ENCODE results near the gene NEK7.
"Not testable (repeated sequence)": the region's sequence is repeated elsewhere in the genome, so short reads cannot be mapped to it uniquely, and the experiment has no call there.

Gene NEK7

GRCh38 chr1:198291036-198291435 is 134.2 kb downstream of the NEK7 start:
- no peak for DNase-seq (ENCODE audit: low spot score)

DNA sequence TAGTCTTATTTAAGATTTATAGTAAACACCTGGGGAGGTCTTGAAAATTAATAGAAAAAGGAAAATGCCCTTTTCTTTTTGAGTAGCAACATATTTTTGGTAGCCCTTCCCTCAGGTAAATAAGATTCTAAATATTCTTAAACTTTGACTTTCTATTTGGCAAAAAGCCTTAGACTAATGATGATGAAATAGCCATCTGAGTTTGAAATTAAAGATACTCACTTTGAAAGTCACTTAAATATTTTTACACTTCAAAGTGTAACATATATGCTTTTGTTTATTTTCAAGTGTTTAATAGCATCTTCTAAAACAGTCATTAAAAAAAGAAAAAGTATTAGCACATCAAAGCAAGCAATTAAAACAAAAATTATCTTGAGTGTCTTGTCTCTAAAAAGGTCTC is 135.1 kb downstream of the NEK7 start:
- DNase-seq (ENCODE audit: low spot score), result no peak

DNA sequence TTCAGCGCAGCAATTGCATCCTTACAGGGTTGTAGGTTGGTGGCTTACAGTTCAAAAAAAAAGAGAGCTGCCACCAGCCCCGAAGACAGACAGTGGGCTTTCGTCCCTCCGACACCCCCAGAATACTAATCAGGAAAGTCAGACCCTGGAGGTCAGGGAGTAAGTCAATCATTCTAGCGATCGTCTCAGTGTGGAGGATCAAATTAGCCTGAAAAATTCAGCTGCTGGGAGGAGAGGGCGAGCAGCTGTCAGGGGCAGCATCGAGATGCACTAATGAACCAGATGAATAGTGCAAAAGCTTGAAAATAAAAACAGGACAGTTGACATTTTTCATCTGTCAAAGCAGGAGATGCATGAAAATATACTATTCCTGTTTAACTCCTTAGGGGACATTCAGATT is 138.4 kb downstream of the NEK7 start:
- no peak for DNase-seq (ENCODE audit: low spot score)

- no peak for DNase-seq (ENCODE audit: low spot score)
Observed at GRCh38 chr1:198295971-198296370, 139.2 kb downstream of the NEK7 start.

DNA sequence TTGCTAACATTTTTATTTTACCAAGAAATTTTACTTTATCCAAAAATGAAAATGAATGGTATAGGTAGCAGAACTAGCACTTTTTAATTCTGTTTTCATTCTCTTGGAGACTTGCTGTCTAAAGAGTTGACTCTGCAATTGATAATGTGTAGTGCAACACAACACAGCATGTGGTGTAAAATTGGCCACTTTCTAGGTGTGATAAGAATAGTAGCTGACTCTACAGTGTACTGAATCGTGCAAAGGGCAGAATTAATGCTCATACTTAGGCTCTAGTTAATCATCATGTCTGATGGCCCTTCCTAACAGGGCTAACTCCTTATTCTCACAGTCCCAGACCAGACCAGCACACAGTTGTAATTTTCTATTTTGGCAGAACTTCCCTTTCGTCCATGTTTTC is 140.5 kb downstream of the NEK7 start:
- DNase-seq (ENCODE audit: low spot score), result no peak

- DNase-seq (ENCODE audit: low spot score), result no peak
Observed at GRCh38 chr1:198298640-198299039, 141.8 kb downstream of the NEK7 start.

DNA sequence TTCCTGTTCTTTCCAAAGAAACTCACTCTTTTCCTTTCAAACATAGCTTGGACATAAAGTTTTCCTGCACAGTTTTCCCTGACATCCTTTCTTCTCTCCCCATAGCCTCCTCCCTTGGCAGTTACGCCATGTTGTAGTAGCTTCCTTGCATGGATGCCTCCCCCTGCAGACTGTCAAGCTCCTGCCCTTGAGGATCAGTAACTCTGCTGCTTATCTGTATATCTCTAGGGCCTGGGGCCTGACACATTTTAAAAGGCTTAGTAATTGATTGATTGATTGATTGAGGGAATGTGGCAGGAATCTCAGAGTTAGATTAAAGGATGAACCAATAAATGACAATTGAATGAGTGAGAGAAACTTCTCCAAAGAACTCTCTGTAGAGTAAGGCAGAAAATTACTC is 143.7 kb downstream of the NEK7 start:
- DNase-seq (ENCODE audit: low spot score), result no peak

DNA sequence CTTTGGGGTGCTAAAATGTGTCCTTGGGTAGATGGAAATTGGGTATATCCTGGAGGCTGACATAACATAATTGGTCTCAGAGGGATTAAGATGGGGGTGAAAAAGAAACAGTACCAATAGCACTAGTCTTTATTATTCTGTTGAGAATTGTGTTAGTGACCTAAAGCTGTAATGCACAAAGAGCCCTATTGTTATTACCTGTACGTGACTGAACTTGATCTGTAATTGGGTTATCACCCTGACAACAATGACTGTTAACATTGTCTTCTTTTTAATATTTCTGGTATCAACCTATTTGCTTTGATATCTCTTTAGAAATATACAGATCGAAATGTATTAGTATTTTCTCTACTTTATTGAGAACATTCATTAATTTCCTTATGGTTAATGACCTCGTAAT is 147.6 kb downstream of the NEK7 start:
- DNase-seq (ENCODE audit: low spot score), result no peak

GRCh38 chr1:198314817-198315216 is 158.0 kb downstream of the NEK7 start:
- DNase-seq (ENCODE audit: low spot score), result not testable (repeated sequence)

- DNase-seq (ENCODE audit: low spot score), result not testable (repeated sequence)
Observed at GRCh38 chr1:198315331-198315730, 158.5 kb downstream of the NEK7 start.

- DNase-seq (ENCODE audit: low spot score), result no peak
Observed at GRCh38 chr1:198316546-198317100, 159.8 kb downstream of the NEK7 start.

DNA sequence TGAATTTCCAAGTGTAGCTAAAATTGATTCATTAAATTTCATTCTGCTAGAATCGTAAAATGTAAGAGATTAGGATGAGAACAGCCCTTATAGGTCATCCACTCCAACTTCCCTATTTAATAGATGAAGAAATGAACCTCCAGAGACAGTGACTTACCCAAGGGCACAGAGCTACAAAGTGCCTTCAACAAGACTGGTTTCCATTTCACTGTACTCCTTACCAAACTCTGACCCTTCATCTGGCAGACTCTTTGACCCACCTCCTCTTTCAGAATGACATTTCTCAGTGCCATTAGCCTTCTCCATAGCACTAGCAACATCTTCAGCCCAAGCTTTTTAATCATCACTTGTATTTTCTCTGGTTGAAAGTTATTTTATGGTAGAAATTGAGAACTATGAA is 161.3 kb downstream of the NEK7 start:
- DNase-seq (ENCODE audit: low spot score), result no peak

DNA sequence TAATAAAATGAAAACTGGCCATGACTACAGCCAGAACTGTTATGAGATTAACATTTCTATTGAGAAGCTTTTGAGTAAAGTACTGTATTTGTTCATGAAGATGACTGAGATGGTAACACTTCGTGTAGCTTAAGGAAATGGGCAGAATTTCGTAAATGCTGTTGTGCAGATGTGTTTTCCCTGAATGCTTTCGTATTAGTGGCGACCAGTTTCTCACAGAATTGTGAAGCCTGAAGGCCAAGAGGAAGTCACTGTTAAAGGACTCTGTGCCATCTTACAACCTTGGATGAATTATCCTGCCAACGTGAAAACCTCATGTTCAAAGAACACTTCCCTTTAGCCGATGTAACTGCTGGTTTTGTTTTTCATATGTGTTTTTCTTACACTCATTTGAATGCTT is 164.0 kb downstream of the NEK7 start:
- no peak for DNase-seq (ENCODE audit: low spot score)

- no peak for DNase-seq (ENCODE audit: low spot score)
Observed at GRCh38 chr1:198326232-198326631, 169.4 kb downstream of the NEK7 start.

DNA sequence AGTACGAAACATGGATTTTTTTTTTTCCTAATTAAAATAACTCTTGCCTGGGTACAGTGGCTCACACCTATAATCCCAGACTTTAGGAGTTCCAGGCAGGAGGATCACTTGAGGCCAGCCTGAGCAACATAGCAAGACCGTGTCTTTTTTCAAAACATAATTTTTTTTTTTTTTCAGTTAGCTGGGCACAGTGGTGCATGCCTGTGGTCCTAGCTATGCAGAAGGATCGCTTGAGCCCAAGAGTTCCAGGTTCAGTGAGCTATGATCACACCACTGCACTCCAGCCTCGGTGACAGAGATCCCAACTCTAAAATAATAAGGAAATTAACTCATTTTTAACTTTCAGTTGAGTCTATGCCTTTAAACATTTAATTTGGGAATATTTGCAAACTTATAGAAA is 170.1 kb downstream of the NEK7 start:
- no peak for DNase-seq (ENCODE audit: low spot score)

DNA sequence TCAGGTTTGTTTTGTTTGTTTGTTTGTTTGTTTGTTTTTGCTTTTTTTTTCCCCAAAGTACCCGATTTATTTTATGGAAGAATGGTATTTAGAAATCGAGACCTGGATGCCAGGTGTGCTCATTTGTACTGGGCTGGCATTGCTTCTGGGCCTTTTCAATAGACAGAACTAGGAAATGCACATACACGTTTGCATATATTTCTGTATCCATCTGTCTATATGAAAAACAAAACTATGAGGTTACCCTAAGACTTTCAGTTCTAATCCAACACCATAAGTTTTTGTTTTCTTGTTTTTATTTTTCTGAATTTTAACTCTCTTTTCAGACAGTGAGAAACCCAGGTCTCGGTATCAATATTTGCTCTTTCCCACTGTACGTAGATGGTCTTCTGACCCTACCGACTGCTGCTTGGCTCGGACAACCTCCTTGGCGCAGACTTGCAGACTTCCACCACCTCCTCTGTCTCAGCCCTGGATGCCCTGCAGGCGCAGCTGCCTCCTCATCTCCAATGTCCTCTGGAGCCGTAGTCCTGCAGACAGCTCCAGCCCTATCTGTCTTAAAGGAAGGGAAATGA is 171.7 kb downstream of the NEK7 start:
- DNase-seq (ENCODE audit: low spot score), result no peak

- DNase-seq (ENCODE audit: low spot score), result no peak
Observed at GRCh38 chr1:198330982-198331615, 174.3 kb downstream of the NEK7 start.

DNA sequence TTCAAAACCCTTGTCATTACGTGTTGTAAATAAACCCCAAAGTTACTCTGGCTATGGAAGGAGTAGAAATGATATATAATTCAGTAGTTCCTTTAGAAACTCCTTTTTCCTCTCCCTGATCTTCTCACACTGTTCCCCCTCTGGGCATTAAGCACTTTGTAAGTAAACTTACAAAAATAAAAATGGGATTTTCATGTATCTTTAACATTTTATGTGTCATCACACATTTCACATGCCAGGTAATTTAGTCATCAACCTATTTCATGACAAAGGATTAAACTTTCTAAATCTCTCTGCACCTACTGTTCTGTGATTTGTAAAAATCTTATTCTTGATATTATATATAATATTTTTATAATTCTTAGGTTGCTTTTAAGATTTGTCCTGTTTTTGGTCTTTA is 176.9 kb downstream of the NEK7 start:
- no peak for DNase-seq (ENCODE audit: low spot score)

DNA sequence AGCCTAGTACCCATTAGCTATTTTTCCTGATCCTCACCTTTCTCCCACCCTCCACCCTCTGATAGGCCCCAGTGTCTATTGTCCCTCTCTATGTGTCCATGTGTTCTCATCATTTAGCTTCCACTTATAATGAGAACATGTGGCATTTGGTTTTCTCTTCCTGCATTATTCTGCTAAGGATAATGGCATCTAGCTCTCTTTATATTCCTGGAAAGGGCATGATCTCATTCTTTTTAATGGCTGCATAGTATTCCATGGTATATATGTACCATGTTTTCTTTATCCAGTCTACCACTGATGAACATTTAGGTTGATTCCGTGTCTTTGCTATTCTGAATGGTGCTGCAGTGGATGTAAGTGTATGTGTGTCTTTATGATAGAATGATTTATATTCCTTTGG is 178.9 kb downstream of the NEK7 start:
- no peak for DNase-seq (ENCODE audit: low spot score)

GRCh38 chr1:198337886-198338285 is 181.1 kb downstream of the NEK7 start:
- no peak for DNase-seq (ENCODE audit: low spot score)

DNA sequence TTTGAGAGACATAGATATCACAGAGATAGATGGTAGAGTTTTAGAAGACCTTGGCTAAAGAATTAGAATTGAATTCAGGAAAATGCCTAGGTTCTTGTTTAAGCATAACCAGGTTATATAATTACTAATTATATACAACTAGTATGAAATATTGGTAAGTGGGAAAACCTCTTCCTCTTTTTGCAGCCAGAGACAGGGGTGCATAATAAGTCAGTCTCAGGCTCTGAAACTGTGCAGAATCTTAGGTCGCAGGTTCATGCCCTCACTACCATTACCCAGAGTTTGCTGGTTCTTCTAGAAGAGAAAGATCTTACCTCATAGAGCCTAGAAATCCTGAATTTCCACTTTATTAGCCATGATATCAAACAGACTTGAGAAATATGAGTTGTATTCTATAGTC is 183.3 kb downstream of the NEK7 start:
- DNase-seq (ENCODE audit: low spot score), result no peak

GRCh38 chr1:198346178-198346577 is 189.4 kb downstream of the NEK7 start:
- DNase-seq (ENCODE audit: low spot score), result no peak

DNA sequence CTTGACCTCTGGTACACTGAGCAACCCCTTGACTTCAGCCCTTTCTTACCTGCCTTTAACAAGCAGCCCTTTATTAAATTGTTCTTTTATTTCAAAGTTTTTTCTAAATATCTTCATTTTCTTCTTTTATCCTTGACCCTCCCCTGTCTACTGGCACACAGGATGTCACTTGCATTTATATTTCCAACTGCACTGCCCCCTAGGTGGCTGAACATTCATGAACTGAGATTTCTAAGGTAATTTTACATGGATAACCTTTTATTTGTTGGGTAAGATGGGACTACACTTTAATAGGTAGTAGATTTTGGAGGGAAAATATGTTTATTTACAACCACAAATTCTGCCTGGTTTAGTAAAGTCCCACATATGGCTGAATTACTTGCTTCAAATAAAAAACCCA is 193.7 kb downstream of the NEK7 start:
- DNase-seq (ENCODE audit: low spot score), result peak; percentile 6

Data from NAMALWA (cell line).